Upper lobe of right lung (tissue), 1 donor: ENCODE measurements around the gene CENPB. TPM values are rescaled to one million over a fixed set of nuclear protein-coding genes. Genes with fewer than 3 reads are reported as not detected.

ENCODE experiments used
- ATAC-seq: fragments of 200-7000 bp; cut with Tn5 transposase; one replicate; pipeline ENCODE4 v1.9.1; 2020; ENCODE audit warnings: mild to moderate bottlenecking, moderate library complexity
- DNase-seq: peaks from one replicate; pipeline ENCODE4 v3.0.0-alpha.2; 2020
- H3K27ac ChIP-seq: fragments of 200-600 bp; one replicate; pipeline ENCODE4 v1.8.0; 2022
- H3K27me3 ChIP-seq: fragments of 200-600 bp; one replicate; pipeline ENCODE4 v1.8.0; 2022; ENCODE audit warnings: mild to moderate bottlenecking
- H3K36me3 ChIP-seq: fragments of 200-600 bp; one replicate; pipeline ENCODE4 v1.8.0; 2022
- H3K4me1 ChIP-seq: fragments of 200-600 bp; one replicate; pipeline ENCODE4 v1.8.0; 2022
- H3K4me3 ChIP-seq: fragments of 200-600 bp; one replicate; pipeline ENCODE4 v1.8.0; 2022; ENCODE audit warnings: mild to moderate bottlenecking
- H3K9me3 ChIP-seq: fragments of 200-600 bp; one replicate; pipeline ENCODE4 v1.8.0; 2022
- CTCF ChIP-seq: fragments of 200-600 bp; IDR thresholded peaks from one replicate; pipeline ENCODE4 v1.8.0; 2022; ENCODE audit warnings: antibody characterized with exemption
- intact Hi-C: fragments of 100-400 bp; cut with DNase I; formaldehyde crosslinking; loops from one replicate; pipeline ENCODE4 v1.11.0; 2022
- total RNA-seq: library from RNA; stranded (reverse); fragmentation: NEBNext Ultra II Directional; extraction: Animal tissue kit (Norgen Biotek cat#: 25700); gene quantifications from one replicate; pipeline ENCODE4 v1.2.1, GENCODE V29; 2021
- donor health status: DM: no; HTN: yes; CAD: no; lungs with severe emphysema.

CENPB gene
- total RNA-seq, 1 donor from 2014 or later, result 94.6 TPM

DNA sequence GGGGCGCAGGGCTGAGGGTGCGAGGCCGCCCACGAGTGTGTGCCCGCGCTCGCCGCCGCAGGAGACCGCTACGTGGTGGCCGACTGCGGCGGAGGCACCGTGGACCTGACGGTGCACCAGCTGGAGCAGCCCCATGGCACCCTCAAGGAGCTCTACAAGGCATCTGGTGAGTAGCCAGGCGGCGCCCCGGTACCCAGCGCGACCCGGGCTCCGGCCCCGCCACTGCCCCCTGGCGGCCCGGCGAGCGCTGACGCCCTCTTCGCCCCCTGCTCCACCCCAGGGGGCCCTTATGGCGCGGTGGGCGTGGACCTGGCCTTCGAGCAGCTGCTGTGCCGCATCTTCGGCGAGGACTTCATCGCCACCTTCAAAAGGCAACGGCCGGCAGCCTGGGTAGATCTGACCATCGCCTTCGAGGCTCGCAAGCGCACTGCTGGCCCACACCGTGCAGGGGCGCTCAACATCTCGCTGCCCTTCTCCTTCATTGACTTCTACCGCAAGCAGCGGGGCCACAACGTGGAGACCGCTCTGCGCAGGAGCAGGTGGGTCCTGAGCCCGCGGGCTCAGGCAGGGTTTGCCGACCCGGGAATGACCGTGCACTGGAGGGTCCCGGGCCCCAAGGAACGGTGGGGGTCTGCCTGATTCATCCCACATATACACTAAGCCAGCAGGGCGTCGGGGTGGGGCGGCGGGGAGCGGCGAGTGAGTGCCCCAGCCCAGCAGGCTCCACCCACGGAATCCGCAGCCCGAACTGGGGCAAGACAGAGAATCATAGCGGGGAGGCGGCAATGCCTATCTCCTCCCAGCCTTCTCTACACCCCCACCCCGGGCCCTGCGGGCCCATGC lies 36.6 kb downstream of the CENPB start:
- H3K9me3 ChIP-seq, result no peaks in the 10 kb centered on the region
- DNase-seq, result no peak
- peaks cover 13% of the 10 kb centered on the region for H3K27me3 ChIP-seq
- peak; percentile 65 for TF ChIP-seq CTCF
- H3K4me1 ChIP-seq, result peaks cover under 1% of the 10 kb centered on the region
- ATAC-seq, result peak; percentile 40
- no peaks in the 10 kb centered on the region for H3K36me3 ChIP-seq
- no peak overlapping the region for H3K27ac ChIP-seq
- H3K4me3 ChIP-seq, result no peak overlapping the region
- intact Hi-C loops, result no loop called here

GRCh38 chr20:3749087-3749688 lies 37.4 kb downstream of the CENPB start:
- no peak for DNase-seq
- ATAC-seq, result no peak
- H3K27me3 ChIP-seq, result peaks cover 13% of the 10 kb centered on the region
- H3K4me1 ChIP-seq, result peaks cover 5% of the 10 kb centered on the region
- TF ChIP-seq CTCF, result no peak
- H3K4me3 ChIP-seq, result no peak overlapping the region
- no peak overlapping the region for H3K27ac ChIP-seq
- intact Hi-C loops, result no loop called here
- no peaks in the 10 kb centered on the region for H3K36me3 ChIP-seq
- no peaks in the 10 kb centered on the region for H3K9me3 ChIP-seq

DNA sequence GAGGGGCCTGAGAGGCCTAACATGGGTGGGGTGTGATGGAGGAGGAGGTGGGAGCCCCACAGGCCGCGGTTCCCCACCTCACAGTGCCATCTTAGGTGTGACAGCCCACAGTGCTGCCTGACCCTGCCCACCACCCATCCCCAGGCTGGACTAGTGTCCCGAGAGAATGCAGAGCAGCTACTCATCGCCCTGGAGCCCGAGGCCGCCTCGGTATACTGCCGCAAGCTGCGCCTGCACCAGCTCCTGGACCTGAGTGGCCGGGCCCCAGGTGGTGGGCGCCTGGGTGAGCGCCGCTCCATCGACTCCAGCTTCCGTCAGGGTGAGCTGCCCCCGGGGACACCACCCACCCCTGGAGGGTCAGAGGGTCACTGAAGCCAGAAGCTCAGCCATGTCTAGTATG lies 38.5 kb downstream of the CENPB start:
- DNase-seq, result no peak
- no peak for ATAC-seq
- TF ChIP-seq CTCF, result no peak
- Histone ChIP-seq H3K9me3 (no peaks in the 10 kb centered on the region), H3K36me3 (no peaks in the 10 kb centered on the region), H3K4me3 (no peak overlapping the region), H3K27ac (no peak overlapping the region), H3K4me1 (peaks cover 5% of the 10 kb centered on the region), H3K27me3 (peaks cover 13% of the 10 kb centered on the region)
- intact Hi-C loops, result no loop called here

- no peak for TF ChIP-seq CTCF
- H3K9me3 ChIP-seq, result no peaks in the 10 kb centered on the region
- ATAC-seq, result no peak
- H3K27me3 ChIP-seq, result peaks cover 13% of the 10 kb centered on the region
- intact Hi-C loops, result no loop called here
- H3K4me1 ChIP-seq, result peaks cover 5% of the 10 kb centered on the region
- no peak overlapping the region for H3K4me3 ChIP-seq
- H3K27ac ChIP-seq, result no peak overlapping the region
- no peaks in the 10 kb centered on the region for H3K36me3 ChIP-seq
- no peak for DNase-seq
Observed at GRCh38 chr20:3747471-3747870, 39.1 kb downstream of the CENPB start.

DNA sequence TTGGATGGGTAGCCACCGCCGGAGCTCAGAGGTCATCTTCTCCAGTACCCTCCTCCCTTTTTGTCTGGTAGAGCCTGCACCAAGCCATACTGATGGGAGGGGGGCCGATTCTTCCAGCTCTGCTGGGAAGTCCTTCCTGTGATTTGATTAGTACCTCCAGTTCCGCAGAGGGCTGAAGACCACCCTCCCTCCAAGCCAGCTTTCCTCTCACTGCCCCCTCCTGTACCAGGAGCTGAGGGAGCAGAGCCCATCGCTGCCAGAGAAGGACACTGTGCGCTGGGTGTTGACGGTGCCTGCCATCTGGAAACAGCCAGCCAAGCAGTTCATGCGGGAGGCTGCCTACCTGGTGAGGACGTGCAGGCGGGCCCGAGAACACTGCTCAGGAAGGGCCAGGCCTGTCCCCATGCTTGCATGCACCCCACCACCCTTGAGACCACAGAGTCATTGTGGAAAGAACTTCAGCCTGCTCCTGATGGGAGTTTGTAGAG lies 40.8 kb downstream of the CENPB start:
- no peaks in the 10 kb centered on the region for H3K36me3 ChIP-seq
- no peak overlapping the region for H3K4me3 ChIP-seq
- TF ChIP-seq CTCF, result no peak
- H3K9me3 ChIP-seq, result no peaks in the 10 kb centered on the region
- H3K4me1 ChIP-seq, result peaks cover 5% of the 10 kb centered on the region
- H3K27ac ChIP-seq, result no peak overlapping the region
- DNase-seq (no peak), ATAC-seq (no peak)
- intact Hi-C loops, result no loop called here
- H3K27me3 ChIP-seq, result peaks cover 13% of the 10 kb centered on the region
